Dendritic cell treated with granulocyte-macrophage colony-stimulating factor and Interleukin-4, amounts not matched to agents 40 ng/mL and 50 ng/mL, for 4 days (primary cell): ENCODE data around the gene WDR70.
"Not testable (repeated sequence)": the region's sequence is repeated elsewhere in the genome, so short reads cannot be mapped to it uniquely, and the experiment has no call there.

Experiments used
- H3K27ac Mint-ChIP-seq: one replicate; pipeline ENCODE4 v1.8.0; 2022; ENCODE audit warnings: mild to moderate bottlenecking, mixed read lengths
- H3K27me3 Mint-ChIP-seq: one replicate; pipeline ENCODE4 v1.8.0; 2022; ENCODE audit warnings: mild to moderate bottlenecking, mixed read lengths
- H3K36me3 Mint-ChIP-seq: one replicate; pipeline ENCODE4 v1.8.0; 2022; ENCODE audit warnings: low read depth, mixed read lengths
- H3K4me1 Mint-ChIP-seq: one replicate; pipeline ENCODE4 v1.8.0; 2022; ENCODE audit warnings: low read depth, mixed read lengths
- H3K4me3 Mint-ChIP-seq: one replicate; pipeline ENCODE4 v1.8.0; 2022; ENCODE audit warnings: mild to moderate bottlenecking, moderate library complexity, mixed read lengths
- H3K9me3 Mint-ChIP-seq: one replicate; pipeline ENCODE4 v1.8.0; 2022; ENCODE audit warnings: mixed read lengths
- intact Hi-C: fragments of 100-400 bp; cut with micrococcal nuclease; formaldehyde crosslinking; loops from one replicate; pipeline ENCODE4 v1.15.0; 2022

WDR70 gene

DNA sequence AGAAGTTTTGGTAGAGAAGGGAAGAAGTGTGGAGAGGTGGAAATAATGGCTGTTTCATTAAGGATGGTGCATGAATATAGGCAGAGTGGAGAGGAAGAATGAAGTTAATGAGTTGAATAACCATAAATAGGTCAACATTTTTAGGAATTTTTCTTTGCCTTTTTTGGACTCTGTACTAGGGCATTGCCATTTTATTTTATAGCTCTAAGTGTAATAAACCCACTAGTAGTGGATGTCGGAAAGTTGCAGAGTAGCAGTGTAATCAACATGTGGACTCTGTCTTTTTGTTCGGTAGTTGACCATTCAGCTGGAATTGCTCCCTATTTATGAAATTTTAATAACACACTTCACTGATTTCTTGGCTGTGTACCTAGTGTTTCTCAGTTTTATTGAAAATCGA, 199.1 kb downstream of the WDR70 start:
- H3K27me3 Mint-ChIP-seq: no peaks in the 10 kb centered on the region
- H3K4me1 Mint-ChIP-seq: no peaks in the 10 kb centered on the region
- H3K4me3 Mint-ChIP-seq: no peak overlapping the region

DNA sequence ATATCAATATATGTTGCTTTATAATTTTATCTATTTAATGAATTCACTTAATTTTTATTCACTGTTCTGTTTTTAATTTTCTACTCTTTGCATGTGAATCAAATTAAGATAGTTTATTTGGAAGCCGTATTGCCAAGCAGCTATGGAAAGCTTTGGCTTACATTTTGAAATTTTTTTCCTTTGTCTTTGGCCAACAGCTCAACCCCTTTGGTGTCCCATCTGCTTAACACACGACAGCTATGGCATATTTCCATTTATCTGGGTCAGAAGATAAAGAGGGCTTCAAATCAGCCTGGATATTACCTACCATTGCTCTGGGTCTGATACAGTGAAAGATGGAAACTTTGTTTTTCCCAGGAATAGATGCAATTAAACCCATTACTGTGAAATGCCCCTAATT, 201.0 kb downstream of the WDR70 start:
- no peak overlapping the region for H3K4me3 Mint-ChIP-seq
- H3K36me3 Mint-ChIP-seq: no peaks in the 10 kb centered on the region
- intact Hi-C loops: no loop called here
- no peaks in the 10 kb centered on the region for H3K4me1 Mint-ChIP-seq
- no peaks in the 10 kb centered on the region for H3K9me3 Mint-ChIP-seq
- no peaks in the 10 kb centered on the region for H3K27me3 Mint-ChIP-seq
- H3K27ac Mint-ChIP-seq: no peak overlapping the region

More for the DNA sequence above, 199.1 kb downstream of the WDR70 start:
- H3K27ac Mint-ChIP-seq: no peak overlapping the region
- intact Hi-C loops: no loop called here
- H3K9me3 Mint-ChIP-seq: no peaks in the 10 kb centered on the region
- H3K36me3 Mint-ChIP-seq: peaks cover 12% of the 10 kb centered on the region

DNA sequence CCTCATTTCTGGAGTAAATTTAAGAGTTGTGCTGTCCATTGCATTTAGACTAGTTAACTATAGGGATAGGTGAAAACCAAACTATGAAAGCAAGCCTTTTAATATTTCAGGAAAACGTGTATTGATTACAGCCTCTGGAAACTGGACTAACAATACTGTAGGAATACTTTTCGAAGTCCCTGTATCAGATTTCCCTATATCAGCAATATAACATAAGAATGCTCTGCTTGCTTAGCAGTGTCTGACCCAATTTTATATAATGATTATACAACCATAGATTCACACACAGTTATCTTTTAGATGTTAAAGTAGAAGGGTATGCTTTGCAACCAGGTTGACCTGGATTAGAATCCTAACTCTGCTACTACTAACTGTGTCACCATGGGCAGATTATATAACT, 203.1 kb downstream of the WDR70 start:
- H3K4me1 Mint-ChIP-seq: no peaks in the 10 kb centered on the region

DNA sequence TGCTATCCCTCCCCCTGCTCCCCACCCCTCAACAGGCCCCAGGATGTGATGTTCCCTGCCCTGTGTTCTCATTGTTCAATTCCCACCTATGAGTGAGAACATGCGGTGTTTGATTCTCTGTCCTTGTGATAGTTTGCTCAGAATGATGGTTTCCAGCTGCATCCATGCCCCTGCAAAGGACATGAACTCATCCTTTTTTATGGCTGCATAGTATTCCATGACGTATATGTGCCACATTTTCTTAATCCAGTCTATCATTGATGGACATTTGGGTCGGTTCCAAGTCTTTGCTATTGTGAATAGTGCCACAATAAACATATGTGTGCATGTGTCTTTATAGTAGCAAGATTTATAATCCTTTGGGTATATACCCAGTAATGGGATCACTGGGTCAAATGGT, 214.2 kb downstream of the WDR70 start:
- not testable (repeated sequence) for H3K27ac Mint-ChIP-seq

More for the DNA sequence above, 203.1 kb downstream of the WDR70 start:
- Mint-ChIP-seq H3K27ac (no peak overlapping the region), H3K9me3 (no peaks in the 10 kb centered on the region), H3K36me3 (no peaks in the 10 kb centered on the region), H3K4me3 (no peak overlapping the region), H3K27me3 (no peaks in the 10 kb centered on the region)
- intact Hi-C loops: no loop called here

DNA sequence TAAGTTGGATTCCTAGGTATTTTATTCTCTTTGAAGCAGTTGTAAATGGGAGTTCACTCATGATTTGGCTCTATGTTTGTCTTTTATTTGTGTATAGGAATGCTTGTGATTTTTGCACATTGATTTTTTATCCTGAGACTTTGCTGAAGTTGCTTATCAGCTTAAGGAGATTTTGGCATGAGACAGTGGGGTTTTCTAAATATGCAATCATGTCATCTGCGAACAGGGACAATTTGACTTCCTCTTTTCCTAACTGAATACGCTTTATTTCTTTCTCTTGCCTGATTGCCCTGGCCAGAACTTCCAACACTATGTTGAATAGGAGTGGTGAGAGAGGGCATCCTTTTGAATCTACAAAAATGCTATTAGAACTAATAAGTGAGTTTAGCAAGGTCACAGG, 215.7 kb downstream of the WDR70 start:
- H3K4me1 Mint-ChIP-seq, H3K27me3 Mint-ChIP-seq, H3K9me3 Mint-ChIP-seq, intact Hi-C loops, H3K27ac Mint-ChIP-seq, H3K4me3 Mint-ChIP-seq: not testable (repeated sequence)
- H3K36me3 Mint-ChIP-seq: peaks cover 17% of the 10 kb centered on the region

More for the DNA sequence above, 214.2 kb downstream of the WDR70 start:
- H3K36me3 Mint-ChIP-seq, H3K4me1 Mint-ChIP-seq, H3K27me3 Mint-ChIP-seq, H3K4me3 Mint-ChIP-seq, H3K9me3 Mint-ChIP-seq, intact Hi-C loops: not testable (repeated sequence)

DNA sequence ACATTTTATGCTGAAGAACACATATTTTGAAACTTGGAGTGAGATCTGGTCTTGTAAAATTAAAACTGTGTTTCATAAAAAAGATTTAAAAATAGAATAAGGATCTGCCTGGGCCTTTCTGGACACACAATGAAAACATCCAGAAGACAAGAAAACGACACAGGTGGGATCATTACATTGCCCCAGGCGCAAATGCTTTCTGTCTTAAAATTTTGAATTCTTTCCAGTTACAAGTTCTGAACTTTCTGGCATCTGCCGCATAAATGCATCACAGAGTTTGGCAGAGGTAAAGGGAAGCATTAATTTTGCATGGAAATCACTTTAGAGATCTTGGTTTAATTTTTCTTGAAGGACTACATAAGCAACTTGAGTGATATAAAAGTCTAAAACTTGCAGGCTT, 219.6 kb downstream of the WDR70 start:
- intact Hi-C loops: no loop called here
- Mint-ChIP-seq H3K27me3 (no peaks in the 10 kb centered on the region), H3K36me3 (peaks cover 24% of the 10 kb centered on the region), H3K4me1 (no peaks in the 10 kb centered on the region), H3K4me3 (no peak overlapping the region), H3K9me3 (peaks cover 8% of the 10 kb centered on the region), H3K27ac (no peak overlapping the region)

DNA sequence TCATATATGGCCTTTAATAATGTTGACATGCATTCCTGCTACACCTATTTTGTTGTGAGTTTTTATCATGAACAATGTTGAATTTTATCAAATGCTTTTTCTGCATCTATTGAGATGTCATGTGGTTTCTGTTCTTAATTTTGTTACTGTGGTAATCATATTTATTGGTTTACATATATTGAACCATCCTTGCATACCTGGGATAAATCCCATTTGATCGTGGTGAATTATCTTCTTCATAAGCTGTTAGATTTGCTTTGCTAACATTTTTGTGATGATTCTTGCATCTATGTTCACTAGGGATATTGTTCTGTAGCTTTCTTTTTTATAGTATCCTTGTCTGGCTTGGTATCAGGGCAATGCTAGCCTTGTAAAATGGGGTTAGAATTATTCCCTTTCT, 222.0 kb downstream of the WDR70 start:
- H3K36me3 Mint-ChIP-seq: peaks cover 24% of the 10 kb centered on the region
- no peaks in the 10 kb centered on the region for H3K4me1 Mint-ChIP-seq
- no peak overlapping the region for H3K27ac Mint-ChIP-seq
- no peaks in the 10 kb centered on the region for H3K27me3 Mint-ChIP-seq
- intact Hi-C loops: no loop called here
- peaks cover 8% of the 10 kb centered on the region for H3K9me3 Mint-ChIP-seq
- no peak overlapping the region for H3K4me3 Mint-ChIP-seq

DNA sequence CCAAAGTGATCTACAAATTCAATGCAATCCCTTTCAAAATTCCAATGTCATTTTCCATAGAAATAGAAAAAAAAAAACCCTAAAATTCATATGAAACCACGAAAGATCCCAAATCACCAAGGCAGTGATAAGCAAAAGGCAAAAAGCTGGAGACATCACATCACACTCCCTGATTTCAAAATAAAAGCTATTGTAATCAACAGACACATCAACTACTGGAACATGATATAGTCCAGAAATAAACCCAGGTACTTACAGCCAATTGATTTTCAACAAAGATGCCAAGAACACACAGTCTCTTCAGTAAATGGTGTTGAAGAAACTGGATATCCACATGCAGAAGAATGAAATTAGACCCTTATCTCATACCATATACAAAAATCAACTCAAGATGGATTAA, 224.0 kb downstream of the WDR70 start:
- H3K36me3 Mint-ChIP-seq: peaks cover 30% of the 10 kb centered on the region
- no peaks in the 10 kb centered on the region for H3K27me3 Mint-ChIP-seq
- no peak overlapping the region for H3K4me3 Mint-ChIP-seq
- intact Hi-C loops: no loop called here
- H3K27ac Mint-ChIP-seq: no peak overlapping the region
- H3K4me1 Mint-ChIP-seq: no peaks in the 10 kb centered on the region
- peaks cover 8% of the 10 kb centered on the region for H3K9me3 Mint-ChIP-seq

DNA sequence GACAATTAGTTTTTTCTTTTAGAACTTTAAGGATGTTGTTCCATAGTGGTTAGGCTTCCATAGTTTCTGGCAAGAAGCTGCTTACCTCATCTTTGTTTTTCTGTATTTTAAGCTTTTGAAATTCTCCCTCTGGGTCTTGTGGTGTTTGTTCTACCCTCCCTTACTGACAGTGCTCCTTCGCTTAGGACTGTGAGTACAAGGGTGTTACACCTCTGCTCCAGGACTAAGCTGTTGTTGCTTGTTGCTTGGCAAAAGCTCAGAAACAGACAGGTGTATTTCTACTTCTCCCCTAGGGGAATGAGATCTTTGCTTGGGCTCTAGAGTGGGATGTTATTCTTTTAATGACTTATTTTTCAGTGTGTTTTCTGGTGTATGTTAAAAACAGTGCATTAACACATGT, 225.2 kb downstream of the WDR70 start:
- Mint-ChIP-seq H3K27me3 (no peaks in the 10 kb centered on the region), H3K9me3 (peaks cover 8% of the 10 kb centered on the region), H3K36me3 (peaks cover 31% of the 10 kb centered on the region), H3K4me1 (no peaks in the 10 kb centered on the region), H3K27ac (no peak overlapping the region), H3K4me3 (no peak overlapping the region)
- intact Hi-C loops: no loop called here

DNA sequence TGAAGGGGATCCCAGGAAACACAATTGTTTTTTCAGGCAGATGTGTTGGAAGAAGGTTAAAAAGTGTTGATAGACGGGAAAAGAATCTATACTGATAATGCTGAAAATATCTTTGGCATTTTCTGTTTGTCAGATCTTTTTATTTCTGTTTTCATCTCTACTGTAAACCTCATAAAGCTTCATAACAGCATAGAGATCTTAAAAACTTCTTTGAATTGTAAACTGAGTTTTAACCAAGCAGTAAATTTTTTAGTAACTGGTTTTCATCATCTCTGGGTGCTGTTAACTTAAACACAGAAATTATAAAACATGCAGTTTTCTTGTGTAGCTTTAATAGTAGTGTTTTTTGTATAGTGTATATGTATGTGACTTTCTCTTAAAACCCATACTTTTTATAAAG, 227.0 kb downstream of the WDR70 start:
- Mint-ChIP-seq H3K27me3 (no peaks in the 10 kb centered on the region), H3K9me3 (peaks cover 3% of the 10 kb centered on the region), H3K36me3 (peaks cover 18% of the 10 kb centered on the region), H3K4me1 (no peaks in the 10 kb centered on the region), H3K27ac (no peak overlapping the region), H3K4me3 (no peak overlapping the region)
- intact Hi-C loops: no loop called here

DNA sequence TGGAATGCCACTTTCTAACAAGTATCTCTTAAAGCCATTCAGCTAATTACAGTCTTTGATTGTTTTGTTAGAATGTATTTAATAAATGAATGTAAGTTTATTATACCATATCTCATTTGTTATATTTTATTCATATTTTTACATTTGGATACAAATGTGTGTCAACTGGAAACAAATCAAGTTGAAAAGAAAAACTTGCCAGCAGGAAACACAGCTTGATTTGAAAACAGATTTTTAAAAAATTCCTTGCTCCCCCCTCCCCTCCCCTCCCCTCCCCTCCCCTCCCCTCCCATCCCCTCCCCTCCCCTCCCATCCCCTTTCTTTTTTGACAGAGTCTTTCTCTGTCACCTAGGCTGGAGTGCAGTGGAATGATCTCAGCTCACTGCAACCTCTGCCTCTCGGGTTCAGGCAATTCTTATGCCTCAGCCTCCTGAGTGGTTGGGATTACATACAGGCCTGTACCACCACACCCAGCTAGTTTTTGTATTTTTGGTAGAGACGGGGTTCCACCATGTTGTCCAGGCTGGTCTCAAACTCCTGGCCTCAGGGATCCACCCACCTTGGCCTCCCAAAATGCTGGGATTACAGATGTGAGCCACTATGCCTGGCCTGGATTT, 227.6 kb downstream of the WDR70 start:
- Mint-ChIP-seq H3K4me1 (no peaks in the 10 kb centered on the region), H3K4me3 (no peak overlapping the region), H3K36me3 (peaks cover 12% of the 10 kb centered on the region), H3K27me3 (no peaks in the 10 kb centered on the region), H3K27ac (no peak overlapping the region), H3K9me3 (no peaks in the 10 kb centered on the region)
- intact Hi-C loops: no loop called here

DNA sequence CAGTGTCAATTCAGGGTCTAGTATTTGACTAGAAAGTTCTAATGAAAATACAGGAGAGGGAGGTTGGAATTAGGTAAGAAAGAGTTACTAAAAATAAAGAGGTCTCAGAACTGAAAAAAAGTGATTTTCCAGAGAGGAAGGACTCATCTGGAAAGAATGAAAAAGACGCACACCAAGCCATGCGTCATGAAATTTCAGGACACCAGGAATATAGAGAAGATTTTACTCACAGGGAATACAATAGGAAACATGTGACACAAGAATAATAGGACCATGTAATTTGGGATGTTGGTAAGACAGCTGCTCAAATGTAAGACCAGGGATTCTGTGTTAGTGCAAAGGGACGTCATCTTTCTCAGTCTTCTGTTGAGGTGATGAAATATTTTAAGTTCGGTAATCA, 236.1 kb downstream of the WDR70 start:
- no peaks in the 10 kb centered on the region for H3K9me3 Mint-ChIP-seq
- H3K27ac Mint-ChIP-seq: no peak overlapping the region
- no peaks in the 10 kb centered on the region for H3K4me1 Mint-ChIP-seq
- peaks cover 19% of the 10 kb centered on the region for H3K36me3 Mint-ChIP-seq
- intact Hi-C loops: no loop called here
- H3K27me3 Mint-ChIP-seq: no peaks in the 10 kb centered on the region
- H3K4me3 Mint-ChIP-seq: no peak overlapping the region

DNA sequence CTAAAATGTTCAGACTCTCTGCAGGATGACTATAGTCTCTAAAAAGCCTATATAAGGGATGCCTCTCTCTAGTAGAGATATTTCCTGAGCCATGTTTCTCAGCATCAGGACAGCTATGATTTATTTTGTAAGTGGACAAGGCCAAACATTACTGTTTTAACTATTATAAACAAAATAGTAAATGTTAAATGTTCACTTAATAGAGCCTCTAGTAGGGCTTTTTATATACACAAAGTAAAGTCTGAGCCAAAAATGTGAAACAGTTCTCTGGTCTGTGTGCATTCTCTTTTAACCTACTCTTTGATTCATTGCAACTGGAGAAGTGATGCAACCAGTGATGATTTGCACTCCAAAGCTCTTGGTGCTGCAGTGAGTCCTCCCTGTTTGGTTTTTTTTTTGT, 240.2 kb downstream of the WDR70 start:
- Mint-ChIP-seq H3K4me3 (no peak overlapping the region), H3K9me3 (peaks cover 14% of the 10 kb centered on the region), H3K36me3 (peaks cover 33% of the 10 kb centered on the region), H3K27me3 (no peaks in the 10 kb centered on the region), H3K4me1 (no peaks in the 10 kb centered on the region), H3K27ac (no peak overlapping the region)
- intact Hi-C loops: no loop called here

DNA sequence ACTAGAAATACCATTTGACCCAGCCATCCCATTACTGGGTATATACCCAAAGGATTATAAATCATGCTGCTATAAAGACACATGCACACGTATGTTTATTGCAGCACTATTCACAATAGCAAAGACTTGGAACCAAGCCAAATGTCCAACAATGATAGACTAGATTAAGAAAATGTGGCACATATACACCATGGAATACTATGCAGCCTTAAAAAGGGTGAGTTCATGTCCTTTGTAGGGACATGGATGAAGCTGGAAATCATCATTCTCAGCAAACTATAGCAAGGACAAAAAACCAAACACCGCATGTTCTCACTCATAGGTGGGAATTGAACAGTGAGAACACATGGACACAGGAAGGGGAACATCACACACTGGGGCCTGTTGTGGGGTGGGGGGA, 243.2 kb downstream of the WDR70 start:
- H3K27me3 Mint-ChIP-seq, H3K4me3 Mint-ChIP-seq, intact Hi-C loops, H3K4me1 Mint-ChIP-seq, H3K27ac Mint-ChIP-seq: not testable (repeated sequence)
- Mint-ChIP-seq H3K36me3 (peaks cover 29% of the 10 kb centered on the region), H3K9me3 (peaks cover 32% of the 10 kb centered on the region)

DNA sequence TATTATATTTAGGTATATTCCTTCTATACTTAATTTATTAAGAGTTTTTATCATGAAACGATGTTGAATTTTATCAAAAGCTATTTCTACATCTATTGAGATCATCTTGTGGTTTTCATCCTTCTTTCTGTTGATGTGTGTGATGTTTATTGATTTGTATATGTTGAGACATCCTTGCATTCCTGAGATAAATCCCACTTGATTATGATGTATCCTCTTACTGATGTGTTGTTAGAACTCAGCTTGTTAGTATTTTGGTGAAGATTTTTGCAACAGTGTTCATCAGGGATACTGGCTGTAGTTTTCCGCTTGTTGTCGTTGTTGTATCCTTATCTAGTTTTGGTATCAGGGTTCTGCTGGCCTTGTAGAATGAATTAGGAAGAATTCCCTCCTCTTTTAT, 247.1 kb downstream of the WDR70 start:
- peaks cover 45% of the 10 kb centered on the region for H3K36me3 Mint-ChIP-seq
- no peak overlapping the region for H3K4me3 Mint-ChIP-seq
- peaks cover 51% of the 10 kb centered on the region for H3K9me3 Mint-ChIP-seq
- intact Hi-C loops: no loop called here
- H3K4me1 Mint-ChIP-seq: no peaks in the 10 kb centered on the region
- no peak overlapping the region for H3K27ac Mint-ChIP-seq
- H3K27me3 Mint-ChIP-seq: no peaks in the 10 kb centered on the region
